ENCODE results near the gene ACTN2. TPM values are rescaled to one million over a fixed set of nuclear protein-coding genes. Genes with fewer than 3 reads are reported as not detected.

The ACTN2 gene
- total RNA-seq, 1 donor from 2014 or later, result 2,525 TPM

DNA sequence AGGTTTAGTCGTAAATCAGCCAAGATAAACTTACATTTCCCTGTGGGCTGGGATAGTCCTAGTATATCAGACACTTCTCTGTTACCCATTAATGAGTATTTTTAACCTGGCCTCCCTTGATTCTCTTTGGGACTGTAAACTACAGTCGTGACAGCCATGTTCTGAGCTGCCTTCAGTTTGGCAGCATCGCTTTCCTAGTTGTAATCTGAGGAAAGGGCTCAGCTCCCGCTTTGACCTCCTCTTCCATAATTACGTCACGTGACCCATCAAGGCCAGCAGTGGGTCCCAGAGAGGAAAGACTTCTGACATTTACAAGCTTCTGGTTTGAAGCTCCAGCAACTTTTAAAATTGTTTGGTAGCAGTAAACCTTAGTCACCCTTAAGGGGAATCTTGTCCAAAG lies 74.2 kb downstream of the ACTN2 start:
- ATAC-seq (no peak), DNase-seq (ENCODE audit: missing footprints) (no peak)
- intact Hi-C loops (cut with DNase I), result loop anchor here (5.0 kb wide), 1 partner anchor 107 kb away; no protein-coding TSS in a partner anchor

DNA sequence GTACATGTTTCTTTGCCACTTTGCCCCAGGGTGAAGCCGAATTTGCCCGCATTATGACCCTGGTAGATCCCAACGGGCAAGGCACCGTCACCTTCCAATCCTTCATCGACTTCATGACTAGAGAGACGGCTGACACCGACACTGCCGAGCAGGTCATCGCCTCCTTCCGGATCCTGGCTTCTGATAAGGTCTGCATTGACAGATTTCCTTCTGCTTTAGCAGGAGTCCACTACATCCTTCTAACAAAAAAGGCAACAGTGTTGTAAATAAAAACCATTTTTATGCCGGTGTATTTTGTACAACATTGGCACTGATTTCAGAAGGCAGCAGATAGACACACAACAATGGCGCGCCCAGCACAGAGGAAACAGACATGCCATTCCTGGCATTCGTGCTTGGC lies 74.7 kb downstream of the ACTN2 start:
- intact Hi-C loops (cut with DNase I), result loop anchor here (5.0 kb wide), 1 partner anchor 106 kb away; no protein-coding TSS in a partner anchor
- DNase-seq (ENCODE audit: missing footprints), result no peak
- no peak for ATAC-seq

DNA sequence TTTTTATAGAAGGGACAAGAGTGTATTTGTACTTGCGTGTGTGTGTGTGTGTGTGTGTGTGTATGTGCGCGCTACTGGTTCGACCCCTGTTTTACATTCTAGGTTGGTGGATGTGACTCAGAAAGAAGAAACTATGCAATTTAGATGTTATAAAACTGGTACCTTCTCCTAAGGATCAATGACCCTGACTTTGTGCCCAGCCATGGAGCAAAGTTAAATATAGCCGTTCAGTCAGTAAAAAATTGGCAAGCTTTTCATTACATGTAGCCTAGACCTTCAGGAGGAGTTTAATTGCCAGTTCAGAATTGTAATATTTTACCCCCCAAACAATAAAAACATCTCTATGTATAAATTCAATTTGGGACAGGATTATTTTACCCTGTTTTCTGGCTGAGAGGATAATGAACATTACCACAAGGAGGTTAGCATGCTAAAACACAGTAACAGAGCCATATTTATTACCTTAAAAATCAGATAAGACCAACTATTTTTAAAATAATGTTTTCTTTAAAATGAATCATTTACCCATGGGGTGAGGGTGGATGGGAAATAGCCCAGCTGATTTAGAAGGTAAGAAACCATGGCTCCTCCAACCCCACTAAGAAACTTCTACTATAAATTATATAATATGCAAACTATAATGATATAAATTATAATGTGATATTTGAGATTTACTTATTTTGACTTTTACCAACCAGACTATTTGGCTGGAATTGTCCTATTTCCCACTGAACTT lies 75.3 kb downstream of the ACTN2 start:
- intact Hi-C loops (cut with DNase I), result loop anchor here (5.0 kb wide), 1 partner anchor 106 kb away; no protein-coding TSS in a partner anchor
- no peak for ATAC-seq

DNA sequence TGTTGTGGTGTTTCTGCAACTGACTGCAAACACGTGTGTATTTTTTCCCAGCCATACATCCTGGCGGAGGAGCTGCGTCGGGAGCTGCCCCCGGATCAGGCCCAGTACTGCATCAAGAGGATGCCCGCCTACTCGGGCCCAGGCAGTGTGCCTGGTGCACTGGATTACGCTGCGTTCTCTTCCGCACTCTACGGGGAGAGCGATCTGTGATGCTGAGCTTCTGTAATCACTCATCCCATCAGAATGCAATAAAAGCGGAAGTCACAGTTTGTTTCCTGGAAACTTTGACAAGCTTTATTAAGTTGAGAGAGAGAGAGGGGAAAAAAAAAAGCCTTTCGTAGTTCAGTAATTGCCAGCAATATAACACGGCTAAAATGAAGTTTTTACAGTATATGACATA lies 76.1 kb downstream of the ACTN2 start:
- ATAC-seq, result no peak
- intact Hi-C loops (cut with DNase I), result loop anchor here (5.0 kb wide), 1 partner anchor 105 kb away; no protein-coding TSS in a partner anchor

More for the DNA sequence above, 75.3 kb downstream of the ACTN2 start:
- DNase-seq (ENCODE audit: missing footprints), result no peak

DNA sequence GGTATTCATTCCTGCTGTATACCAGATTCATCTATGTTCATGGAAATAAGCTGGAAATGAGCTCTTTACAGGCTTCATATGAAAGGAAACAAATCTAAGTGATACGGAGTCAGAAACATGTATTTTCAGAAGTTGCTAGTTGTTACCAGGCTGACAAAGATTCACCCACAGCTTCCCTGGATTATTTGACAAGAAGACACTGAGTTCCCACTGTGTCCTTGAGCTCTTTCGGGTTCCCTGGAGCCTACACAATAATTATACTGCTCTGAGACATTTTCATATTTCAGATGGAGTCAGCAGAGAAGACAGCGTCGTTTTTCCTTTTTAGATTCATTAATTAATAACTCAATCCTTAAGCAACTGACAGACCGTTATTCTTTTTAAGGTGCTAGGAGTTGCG lies 79.5 kb downstream of the ACTN2 start:
- intact Hi-C loops (cut with DNase I), result no loop called here
- ATAC-seq, result no peak
- DNase-seq (ENCODE audit: missing footprints), result no peak

More for the DNA sequence above, 76.1 kb downstream of the ACTN2 start:
- no peak for DNase-seq (ENCODE audit: missing footprints)

DNA sequence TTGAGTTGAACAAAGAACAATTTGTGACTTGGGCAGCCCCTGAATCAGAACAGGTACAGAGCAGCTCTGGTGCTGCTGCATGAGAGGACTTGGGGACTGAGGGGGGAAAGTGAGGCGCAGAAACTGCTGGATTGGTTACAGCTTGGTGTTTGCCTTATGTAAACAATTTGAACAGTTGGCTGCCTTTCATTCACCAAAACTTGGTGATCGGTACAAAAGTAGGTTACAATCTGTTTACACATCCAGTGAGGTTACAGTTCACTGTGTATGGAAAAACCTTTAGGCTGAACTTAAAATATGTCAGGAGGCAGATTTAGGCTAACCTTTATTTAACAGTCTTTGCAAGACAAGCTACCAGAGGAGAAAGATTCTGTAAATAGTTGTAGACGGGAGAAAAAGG lies 80.2 kb downstream of the ACTN2 start:
- ATAC-seq (no peak), DNase-seq (ENCODE audit: missing footprints) (no peak)
- intact Hi-C loops (cut with DNase I), result no loop called here

DNA sequence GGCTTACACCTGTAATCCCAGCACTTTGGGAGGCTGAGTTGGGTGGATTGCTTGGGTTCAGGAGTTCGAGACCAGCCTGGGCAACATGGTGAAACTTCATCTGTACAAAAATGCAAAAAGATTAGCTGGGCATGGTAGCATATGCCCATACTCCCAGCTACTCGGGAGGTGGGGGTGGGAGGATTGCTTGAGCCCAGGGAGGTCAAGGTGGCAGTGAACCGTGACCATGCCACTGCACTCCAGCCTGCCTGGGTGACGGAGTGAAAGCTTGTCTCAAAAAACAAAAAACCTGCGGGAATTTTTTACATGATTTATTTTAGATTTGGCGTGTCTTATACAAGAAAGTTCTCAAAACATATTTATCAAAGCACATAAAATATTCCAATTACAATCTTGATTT lies 81.0 kb downstream of the ACTN2 start:
- intact Hi-C loops (cut with DNase I), result no loop called here
- DNase-seq (ENCODE audit: missing footprints) (no peak), ATAC-seq (no peak)

DNA sequence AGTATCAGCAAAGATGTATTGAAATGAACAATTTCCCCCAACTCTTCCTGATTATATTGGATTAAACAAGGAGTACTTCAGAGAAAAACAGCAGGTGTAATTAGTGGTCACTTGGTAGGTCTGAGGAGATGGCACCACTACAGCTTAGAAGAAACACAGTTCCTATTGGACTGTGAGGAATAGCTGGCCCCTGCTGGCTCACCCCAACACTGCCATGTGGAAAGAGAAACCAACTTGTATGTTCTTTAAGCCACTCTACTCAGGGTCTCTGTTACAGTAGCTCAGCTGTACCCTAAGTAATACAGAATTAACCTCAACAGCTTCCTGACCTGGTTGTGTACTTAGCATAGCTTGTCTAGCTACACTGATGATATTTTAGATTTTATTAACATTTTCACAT lies 82.3 kb downstream of the ACTN2 start:
- intact Hi-C loops (cut with DNase I), result no loop called here
- DNase-seq (ENCODE audit: missing footprints) (no peak), ATAC-seq (peak; percentile 18)

DNA sequence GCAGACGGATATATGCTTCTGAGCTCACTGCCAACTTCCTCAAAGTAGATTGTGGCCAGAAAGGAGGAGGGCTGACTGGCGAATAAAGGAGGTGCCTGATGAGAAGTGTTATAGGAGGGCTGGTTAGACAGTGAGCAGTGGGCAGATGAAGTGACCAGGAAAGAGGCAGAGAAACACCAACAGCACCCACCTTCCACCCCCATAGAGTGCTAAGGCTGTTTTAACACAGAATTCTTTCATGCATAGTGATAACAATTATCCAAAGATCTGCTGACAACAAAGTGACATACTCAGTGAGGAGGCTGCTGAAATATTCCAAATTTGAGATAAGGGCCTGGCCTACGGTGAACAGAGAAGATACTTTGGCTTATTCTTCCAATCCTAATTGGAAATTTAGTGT lies 87.6 kb downstream of the ACTN2 start:
- intact Hi-C loops (cut with DNase I), result loop anchor here (5.0 to 10.0 kb wide), 2 partner anchors 167 to 659 kb away; no protein-coding TSS in a partner anchor
- no peak for DNase-seq (ENCODE audit: missing footprints)
- no peak for ATAC-seq

DNA sequence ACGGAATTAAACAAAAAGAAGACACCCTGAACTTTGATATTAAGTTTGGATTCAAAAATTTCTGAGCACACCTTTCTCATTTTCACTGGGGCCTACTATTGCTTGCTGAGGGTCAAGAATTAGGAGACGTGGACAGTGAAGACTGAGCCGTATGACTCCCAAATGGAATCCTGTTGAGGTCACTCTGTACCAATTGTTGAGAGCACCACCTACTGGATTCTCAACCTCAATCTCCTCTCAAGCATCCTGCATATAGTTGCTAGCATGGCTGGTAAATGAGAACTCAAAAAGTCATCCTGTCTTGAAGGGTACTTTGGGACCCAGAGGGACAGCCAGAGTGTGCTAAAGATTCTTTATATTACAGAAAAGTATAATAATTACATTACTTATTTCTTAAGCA lies 88.6 kb downstream of the ACTN2 start:
- ATAC-seq (peak; percentile 60), DNase-seq (ENCODE audit: missing footprints) (no peak)
- intact Hi-C loops (cut with DNase I), result loop anchor here (5.0 to 10.0 kb wide), 2 partner anchors 168 to 660 kb away; no protein-coding TSS in a partner anchor

DNA sequence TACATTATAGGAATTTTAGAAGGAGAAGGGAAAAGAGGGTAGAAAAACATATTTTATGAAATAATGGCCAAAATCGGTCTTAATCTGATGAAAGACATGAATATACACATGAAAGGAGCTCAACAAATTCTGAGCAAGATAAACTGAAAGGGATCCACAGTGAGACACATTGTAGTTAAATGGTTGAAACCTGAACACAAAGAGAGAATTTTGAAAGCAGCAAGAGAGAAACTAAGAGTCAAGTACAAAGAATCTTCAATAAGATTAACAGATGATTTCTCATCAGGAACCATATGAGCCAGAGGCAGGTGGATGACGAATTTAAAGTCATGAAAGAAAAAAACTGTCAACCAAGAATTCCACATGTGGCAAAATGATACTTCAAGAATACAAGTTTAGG lies 93.0 kb downstream of the ACTN2 start:
- intact Hi-C loops (cut with DNase I), result loop anchor here (10.0 kb wide), 1 partner anchor 665 kb away; no protein-coding TSS in a partner anchor
- DNase-seq (ENCODE audit: missing footprints), result no peak
- no peak for ATAC-seq

DNA sequence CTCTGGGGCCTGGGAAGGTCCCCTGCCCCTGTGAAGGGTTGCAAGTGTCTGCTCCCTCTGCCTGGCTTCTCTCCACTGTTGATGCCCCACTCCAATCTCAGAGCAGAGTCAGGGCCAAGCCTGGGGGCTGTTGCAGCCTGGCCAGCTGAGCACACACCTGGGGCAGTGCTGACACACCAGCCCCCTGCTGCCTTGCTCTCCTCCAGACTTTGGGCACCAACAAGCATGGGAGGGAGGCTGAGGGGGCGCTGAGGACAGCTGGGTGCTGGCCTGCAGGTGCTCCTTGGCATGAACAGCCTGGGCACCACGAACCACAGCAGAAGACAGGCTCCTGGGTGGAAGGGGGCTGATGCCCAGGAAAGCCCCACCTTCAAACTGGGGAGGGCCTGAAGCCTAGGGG lies 99.2 kb downstream of the ACTN2 start:
- ATAC-seq (no peak), DNase-seq (ENCODE audit: missing footprints) (no peak)
- intact Hi-C loops (cut with DNase I), result no loop called here

DNA sequence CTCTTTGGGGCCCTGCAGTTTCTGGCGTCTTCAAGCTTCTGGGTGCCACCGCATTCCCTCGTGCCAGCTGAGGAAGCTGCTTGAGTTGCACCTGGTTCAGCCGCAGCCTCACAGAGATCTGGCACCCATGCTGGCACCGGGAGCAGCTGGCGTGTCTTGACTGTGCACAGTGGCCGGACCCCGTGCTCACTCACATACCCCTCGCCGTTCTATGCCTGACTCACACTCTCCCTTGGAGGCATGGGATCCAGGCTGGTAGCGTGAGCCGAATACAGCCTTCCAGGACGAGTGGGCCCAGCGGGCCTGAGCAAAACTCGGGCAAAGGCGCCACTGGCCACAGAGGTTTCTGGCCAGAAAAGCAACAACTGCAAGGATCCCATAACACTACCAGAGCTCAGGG lies 100.2 kb downstream of the ACTN2 start:
- ATAC-seq (no peak), DNase-seq (ENCODE audit: missing footprints) (no peak)
- intact Hi-C loops (cut with DNase I), result no loop called here

DNA sequence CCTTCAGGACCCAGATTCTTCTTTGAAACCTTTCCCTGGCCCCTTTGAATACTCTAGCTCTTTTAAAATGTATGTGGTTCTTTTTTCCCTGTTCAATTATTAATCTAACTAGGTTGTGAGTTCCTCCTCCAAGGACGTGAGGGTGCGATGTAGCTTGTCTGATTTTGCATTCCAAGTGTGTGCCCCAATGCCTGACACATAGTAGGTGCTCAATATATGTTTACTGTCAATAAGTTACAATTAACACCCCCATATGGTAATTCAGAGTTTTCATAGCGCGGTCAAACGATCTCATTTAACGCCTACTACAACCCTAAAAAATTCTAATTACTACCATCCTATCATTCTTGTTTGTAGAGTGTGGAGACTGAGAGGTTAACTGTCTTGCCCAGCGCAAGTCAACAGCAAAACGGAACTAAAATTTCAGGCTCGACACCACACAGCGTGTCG lies 108.3 kb downstream of the ACTN2 start:
- DNase-seq (ENCODE audit: missing footprints) (no peak), ATAC-seq (no peak)

DNA sequence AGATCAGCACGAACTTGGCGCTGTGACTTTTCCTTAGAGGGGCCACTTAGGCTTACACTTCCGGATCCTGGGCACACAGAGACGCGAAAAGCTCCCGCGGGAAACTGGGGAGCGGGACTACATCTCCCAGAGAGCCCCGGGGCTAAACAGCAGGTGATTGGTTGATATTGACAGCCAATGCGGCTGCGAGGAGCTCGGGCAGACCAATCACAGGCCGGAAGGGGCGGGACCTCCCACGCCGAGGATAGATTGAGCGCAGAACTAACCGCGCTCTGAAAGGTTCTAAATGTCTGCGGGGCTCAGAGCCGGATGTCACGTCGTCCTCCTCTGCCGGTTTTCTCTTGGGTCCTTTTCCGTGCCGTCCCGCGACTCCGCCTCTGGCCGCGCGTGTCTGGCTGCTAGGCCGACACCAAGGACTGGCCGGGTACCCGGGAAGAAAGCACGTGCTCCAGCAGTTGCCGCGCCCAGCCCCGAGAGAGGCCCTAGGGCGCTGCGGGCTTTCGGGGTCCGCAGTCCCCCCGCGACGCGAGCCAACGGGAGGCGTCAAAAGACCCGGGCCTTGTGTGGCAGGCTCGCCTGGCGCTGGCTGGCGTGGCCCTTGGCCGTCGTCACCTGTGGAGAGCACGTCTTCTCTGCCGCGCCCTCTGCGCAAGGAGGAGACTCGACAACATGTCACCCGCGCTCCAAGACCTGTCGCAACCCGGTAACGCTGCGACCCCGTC lies 108.9 kb downstream of the ACTN2 start, which contains the start of gene MTR:
MTR (plus strand) TSS at position 258 of the 722 bp plus-strand sequence; CDS start at position 670, 412 bp downstream.
- DNase-seq (ENCODE audit: missing footprints) (peak; percentile 99), ATAC-seq (peak; percentile 99)
- intact Hi-C loops (cut with DNase I), result loop anchor here (5.0 to 10.0 kb wide), 3 partner anchors 72 to 250 kb away; partner anchors contain the start of gene RYR2

More for the DNA sequence above, 108.3 kb downstream of the ACTN2 start:
- intact Hi-C loops (cut with DNase I), result loop anchor here (5.0 to 10.0 kb wide), 3 partner anchors 73 to 250 kb away; partner anchors contain the start of gene RYR2

DNA sequence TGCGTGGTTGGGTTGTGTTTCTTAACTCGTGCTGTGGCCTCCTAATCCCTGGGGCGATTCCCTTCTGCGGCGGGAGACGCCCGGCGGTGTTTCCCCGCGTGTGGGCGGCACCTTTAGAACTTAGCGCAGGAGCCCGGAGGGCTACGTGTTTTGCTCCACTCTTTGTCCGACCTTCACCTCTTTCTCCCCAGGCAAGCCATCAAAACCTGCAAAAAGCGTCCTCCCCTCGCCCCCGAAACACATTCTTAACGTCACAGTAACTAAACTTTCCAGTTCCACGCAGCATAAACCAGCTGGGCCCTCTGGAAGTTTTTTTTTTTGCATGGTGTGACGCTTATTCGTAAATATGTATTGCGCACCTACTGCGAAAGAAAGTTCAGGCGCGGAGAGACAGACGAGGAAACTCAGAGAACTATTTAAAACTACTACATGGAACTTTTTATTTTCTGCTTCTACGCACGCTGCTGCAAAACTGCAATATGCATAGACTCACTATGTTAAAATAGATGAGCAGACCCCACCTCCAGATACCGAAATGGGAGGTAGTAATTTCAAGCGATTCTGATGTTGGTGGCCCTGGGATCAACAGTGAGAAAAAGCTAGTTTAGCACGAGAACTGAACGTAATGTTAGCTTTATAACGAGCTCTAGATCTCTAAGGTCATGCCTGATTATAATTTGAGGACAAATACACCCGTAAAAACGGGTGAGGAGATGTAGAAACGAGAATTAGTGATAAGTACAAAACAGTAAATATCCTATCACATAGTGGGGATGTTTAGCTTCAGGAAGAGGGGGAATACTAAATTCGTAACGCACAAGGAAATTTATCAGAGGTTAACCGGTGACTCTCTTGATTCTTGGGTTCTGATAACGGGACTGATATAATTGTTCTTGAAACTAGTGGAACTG lies 109.7 kb downstream of the ACTN2 start:
- ATAC-seq, result peak; percentile 40
- no peak for DNase-seq (ENCODE audit: missing footprints)
- intact Hi-C loops (cut with DNase I), result loop anchor here (5.0 to 10.0 kb wide), 3 partner anchors 71 to 249 kb away; partner anchors contain the start of gene RYR2

DNA sequence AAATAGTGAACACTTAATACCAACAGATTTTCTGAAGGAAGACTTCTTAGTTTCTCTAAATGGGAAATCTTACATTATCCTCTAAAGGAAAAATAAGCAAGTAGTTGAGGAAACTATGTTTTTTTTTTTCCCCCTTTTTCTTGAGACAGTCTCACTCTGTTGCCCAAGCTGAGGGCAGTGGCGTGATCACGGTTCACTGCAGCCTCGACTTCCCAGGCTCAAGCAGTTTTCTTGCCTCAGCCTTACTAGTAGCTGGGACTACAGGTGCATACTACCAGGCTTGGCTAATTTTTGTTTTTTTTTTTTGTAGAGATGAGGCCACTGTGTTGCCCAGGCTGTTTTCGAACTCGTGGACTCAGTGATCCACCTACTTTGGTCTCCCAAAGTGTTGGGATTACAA lies 112.7 kb downstream of the ACTN2 start:
- ATAC-seq (no peak), DNase-seq (ENCODE audit: missing footprints) (no peak)
- intact Hi-C loops (cut with DNase I), result loop anchor here (5.0 to 10.0 kb wide), 3 partner anchors 68 to 246 kb away; partner anchors contain the start of gene RYR2

DNA sequence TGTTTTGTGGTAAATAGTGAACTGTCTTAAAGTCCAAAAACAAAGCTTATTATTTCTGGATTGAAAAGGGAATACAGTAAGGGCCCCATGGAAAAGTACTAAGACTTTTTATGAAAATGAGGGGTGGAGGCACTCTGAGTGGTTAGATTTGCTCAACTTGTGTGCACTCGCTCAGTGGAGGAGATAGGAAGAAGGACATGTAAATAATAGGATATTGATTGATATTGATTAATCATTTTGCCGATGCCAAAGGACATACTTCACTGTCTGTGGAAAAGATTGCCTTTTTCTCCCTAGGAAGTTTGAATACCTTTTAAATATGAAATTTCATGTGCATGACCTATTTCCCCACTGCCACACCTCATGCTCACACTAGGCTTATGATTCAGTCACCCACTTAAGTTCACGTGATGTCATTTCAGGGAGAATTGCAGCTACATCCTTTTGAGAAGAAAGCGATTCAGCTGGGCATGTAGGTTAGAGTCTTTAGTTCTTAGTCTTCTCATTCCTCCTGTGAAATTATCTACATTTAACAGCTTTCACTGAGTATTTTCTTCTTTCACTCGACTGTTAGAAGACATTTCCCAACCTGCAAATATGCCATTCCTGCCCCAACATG lies 113.8 kb downstream of the ACTN2 start:
- no peak for DNase-seq (ENCODE audit: missing footprints)
- no peak for ATAC-seq
- intact Hi-C loops (cut with DNase I), result no loop called here
